Stimulated activated naive CD8-positive, alpha-beta T cell treated with anti-CD3 and anti-CD28 coated beads, Interleukin-15, Interleukin-2, amounts not matched to agents 100 U/mL and 50 U/mL, for 24 hours (primary cell): ENCODE results near the gene ZNF525.
"Not testable (repeated sequence)": the region's sequence is repeated elsewhere in the genome, so short reads cannot be mapped to it uniquely, and the experiment has no call there.

Source experiments
- ATAC-seq: fragments of 150-1000 bp; cut with Tn5 transposase; one replicate; pipeline ENCODE4 v1.10.0; 2021
- DNase-seq: peaks from one replicate; pipeline ENCODE4 v3.0.0; 2021

Gene ZNF525

DNA sequence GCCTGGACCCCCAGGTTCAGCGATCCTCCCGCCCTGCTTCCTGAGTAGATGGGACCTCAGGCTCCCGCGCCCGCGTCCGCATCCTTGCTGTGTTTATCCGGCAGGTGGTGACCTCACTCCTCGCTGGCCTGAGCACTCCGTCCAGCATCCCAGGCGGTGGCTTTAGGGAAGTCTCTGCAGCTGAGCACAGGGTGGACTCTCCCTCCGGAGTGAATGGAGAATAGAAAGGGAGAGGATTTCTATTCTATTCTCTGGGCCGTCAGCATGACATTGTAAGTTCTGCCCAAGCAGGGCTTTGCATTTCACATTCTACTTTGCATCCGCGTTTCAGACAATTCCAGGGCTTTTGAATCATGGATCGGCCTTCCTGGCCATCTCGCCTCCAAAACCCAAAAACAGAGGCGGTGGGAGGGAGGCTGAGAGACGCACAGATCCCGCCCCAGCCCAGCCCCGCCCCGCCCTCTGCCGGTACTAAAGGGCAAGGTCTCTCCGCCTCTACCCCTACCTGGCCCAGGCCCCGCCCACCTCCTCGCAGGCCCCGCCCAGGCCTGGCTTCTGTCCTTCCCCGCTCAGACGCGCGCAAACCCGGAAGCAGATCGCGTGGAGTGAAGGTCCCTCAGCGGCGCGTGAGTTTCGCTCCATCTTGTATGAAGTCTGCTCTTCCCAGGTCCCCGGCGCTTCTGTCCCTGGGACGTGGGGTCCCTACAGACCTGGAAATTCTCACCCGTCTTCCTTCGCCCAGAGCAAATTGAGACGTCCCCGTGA, at the start of gene ZNF525:
Gene ZNF525, plus strand, starts transcription at position 572 of the 765 bp plus-strand sequence. CDS start 6,577 bp downstream, outside the sequence.
- ATAC-seq (peak; percentile 100), DNase-seq (peak; percentile 96)

DNA sequence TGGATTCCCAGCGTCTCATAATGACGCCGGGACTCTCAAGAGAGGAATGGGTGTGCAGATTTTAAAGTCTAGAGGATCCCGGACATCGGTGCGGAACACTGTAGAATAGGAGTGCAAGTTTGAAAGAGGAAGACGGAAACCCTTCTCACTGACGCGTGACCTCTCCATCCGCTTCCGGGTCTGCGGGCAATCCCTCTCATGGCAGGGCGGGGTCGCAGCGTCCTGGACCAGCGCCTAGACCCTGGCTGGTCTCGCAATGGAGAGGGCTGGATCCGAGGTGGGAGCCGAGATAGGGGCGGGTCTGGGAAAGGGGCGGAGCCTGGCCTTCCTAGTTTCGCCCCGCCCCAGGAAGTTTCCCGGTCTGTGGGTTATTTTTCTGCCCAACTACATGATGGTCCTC, 36.5 kb upstream of the ZNF525 start:
- ATAC-seq (no peak), DNase-seq (no peak)

DNA sequence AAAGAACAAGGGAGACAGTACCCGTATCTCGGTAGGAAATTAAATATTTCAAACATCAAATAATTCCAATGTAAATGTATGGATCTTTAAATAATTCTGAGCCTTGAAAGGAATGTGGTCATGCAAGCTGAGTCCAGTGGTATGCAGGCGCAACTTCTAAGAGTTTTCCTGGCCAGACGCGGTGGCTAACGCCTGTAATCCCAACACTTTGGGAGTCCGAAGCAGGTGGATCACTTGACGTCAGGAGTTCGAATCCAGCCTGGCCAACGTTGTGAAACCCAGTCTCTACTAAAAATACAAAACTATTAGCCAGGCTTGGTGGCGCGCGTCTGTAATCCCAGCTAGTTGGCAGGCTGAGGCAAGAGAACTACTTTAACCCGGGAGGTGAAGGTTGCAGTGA, 33.0 kb upstream of the ZNF525 start:
- DNase-seq (no peak), ATAC-seq (no peak)

DNA sequence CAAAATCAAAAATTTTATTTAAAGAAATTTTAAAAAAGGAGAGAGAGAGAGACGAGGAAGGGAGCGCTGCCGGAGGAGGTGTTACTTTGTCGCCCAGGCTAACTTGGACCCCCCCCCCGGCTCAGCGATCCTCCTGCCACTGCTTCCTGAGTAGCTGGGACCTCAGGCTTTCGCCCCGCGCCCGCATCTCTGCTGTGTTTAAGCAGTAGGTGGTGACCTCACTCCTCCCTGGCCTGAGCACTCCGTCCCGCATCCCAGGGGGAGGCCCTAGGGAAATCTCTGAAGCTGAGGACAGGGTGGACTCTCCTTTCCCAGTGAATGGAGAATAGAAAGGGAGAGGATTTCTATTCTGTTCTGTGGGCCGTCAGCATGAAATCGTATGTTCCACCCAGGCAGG, 32.4 kb upstream of the ZNF525 start:
- DNase-seq, result peak; percentile 34

DNA sequence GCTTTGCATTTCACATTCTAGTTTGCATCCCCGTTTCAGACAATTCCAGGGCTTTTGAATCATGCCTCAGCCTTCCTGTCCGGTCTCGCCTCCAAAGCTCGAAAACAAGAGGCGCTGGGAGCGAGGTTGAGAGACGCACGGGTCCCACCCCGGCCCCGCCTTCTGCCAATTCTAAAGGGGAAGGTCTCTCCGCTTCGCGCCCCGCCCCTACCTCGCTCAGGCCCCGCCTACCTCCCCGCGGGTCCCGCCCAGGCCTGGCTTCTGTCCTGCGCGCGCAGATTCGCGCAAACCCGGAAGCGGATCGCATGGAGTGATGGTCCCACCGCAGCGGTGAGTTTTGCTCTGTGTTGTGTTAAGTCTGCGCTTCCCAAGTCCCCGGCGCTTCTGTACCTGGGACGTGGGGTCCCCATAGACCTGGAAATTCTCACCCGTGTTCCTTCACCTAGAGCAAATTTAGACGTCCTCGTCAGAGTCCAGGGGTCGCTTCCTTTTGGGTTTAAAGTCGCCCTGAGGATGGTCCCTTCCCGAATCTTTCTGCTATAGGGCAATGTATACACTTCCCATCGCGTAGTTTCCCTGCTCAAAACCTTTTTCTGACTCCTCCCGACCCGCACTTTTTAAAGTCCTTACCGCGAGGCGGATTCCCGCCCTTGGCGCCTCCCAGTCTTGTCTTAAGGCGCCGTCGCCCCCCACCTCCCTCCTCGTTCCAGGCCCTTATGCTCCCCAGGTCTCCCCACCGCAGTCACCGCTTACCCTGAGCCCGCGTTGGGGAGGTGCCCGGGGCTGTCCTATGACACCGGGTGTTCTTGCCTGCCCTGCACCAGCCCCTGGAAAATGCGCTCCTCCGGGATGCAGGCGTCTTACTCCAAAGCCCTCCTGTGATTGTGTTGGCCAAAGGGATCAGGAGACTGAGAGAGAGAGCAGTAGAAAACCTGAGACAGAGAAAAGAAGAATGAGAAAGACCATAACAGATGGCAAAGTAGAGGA, 31.7 kb upstream of the ZNF525 start, which contains the start of gene ZNF845:
Gene ZNF845, plus strand, starts transcription at position 287 of the 987 bp plus-strand sequence. CDS start 7,559 bp downstream, outside the sequence.
- peak; percentile 98 for ATAC-seq
- DNase-seq, result peak; percentile 97

More for the DNA sequence above, 32.4 kb upstream of the ZNF525 start:
- ATAC-seq, result no peak

DNA sequence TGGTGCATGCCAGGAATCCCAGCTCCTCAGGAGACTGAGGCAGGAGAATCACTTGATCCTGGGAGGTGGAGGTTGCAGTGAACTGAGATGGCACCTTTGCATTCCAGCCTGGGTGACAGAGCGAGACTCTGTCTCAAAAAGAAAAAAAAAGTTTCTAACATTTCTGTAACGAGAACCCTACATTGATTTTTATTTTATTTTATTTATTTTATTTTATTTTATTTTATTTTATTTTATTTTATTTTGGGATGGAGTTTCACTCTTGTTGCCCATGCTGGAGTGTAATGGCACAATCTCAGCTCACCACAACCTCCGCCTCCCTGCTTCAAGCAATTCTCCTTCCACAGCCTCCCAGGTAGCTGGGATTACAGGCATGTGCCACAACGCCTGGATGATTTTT, 21.1 kb upstream of the ZNF525 start:
- ATAC-seq, DNase-seq: not testable (repeated sequence)

DNA sequence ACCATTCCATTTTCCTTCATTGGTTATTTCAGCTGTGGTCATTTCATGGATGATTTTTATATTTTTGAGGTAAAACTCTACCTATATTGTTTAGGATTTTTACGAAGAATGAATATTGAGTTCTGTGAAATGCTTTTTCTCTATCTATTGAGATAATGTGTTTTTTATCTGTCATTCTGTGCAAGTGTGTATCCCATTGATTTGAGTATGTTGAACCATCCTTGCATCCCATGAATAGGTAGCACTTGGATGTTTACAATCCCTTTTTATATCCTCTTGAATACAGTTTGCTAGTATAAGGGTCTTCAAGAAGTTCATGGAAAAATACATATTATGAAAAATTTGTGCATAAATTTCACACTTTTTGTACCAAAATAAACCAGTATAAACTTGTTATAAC, 9.8 kb upstream of the ZNF525 start:
- DNase-seq (no peak), ATAC-seq (no peak)

DNA sequence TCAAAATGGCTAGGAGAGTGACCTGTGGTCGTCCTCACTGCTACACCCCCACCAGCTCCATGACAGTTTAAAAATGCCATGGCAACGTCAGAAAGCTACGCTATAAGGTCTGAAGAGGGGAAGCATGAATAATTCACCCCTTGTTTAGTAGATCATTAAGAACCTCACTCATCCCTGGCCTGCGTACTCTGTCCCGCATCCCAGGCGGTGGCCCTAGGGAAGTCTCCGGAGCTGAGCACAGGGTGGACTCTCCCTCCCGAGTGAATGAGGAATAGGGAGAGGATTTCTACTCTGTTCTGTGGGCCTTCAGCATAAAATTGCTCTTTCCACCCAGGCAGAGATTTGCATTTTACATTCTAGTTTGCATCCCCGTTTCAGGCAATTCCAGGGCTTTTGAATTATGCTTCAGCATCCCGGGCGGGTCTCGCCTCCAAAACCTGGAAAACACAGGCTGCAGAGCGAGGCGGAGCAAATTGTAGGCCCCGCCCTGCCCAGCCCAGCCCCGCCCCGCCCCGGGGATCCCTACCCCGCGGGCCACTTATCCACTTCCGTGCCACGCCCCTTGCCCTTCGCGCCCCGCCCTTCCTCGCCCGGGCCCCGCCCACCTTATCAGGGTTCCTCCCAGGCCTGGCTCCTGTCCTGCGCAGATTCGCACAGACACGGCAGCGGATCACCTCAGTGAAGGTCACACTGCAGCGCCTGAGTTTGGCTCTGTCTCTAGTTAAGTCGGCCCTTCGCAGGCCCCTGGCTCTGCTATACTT, 7.5 kb upstream of the ZNF525 start:
- no peak for ATAC-seq
- DNase-seq, result no peak

DNA sequence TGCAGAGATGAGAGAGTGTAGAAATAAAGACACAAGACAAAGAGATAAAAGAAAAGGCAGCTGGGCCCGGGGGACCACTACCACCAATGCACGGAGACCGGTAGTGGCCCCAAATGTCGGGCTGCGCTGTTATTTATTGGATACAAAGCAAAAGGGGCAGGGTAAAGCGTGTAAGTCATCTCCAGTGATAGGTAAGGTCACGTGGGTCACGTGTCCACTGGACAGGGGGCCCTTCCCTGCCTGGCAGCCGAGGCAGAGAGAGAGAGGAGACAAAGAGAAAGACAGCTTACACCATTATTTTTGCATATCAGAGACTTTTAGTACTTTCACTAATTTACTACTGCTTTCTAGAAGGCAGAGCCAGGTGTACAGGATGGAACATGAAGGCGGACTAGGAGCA, 5.4 kb upstream of the ZNF525 start:
- DNase-seq, ATAC-seq: not testable (repeated sequence)

DNA sequence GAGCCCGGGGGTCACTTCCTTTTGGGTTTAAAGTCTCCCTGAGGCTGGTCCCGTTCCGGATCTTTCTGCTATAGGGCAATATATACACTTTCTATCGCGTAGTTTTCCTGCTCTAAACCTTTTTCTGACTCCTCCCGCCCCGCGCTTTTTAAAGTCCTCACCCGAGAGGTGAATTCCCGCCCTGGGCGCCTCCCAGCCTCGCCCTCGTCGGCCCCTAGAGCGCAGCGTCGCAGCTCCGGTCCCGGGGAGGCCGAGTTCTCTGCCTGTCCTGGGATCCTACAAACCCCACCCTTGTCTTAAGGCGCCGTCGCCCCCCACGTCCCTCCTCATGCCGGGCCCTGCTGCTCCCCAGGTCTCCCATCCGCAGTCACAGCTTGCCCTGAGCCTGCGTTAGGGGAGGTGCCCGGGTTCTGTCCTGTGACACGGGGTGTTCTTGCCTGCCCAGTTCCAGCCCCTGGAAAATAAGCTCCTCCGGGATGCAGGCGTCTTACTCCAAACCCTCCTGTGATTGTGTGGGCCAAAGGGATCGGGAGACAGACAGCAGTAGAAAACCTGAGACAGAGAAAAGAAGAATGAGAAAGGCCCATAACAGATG, 491 bp downstream of the ZNF525 start:
- peak; percentile 45 for ATAC-seq
- peak; percentile 53 for DNase-seq

DNA sequence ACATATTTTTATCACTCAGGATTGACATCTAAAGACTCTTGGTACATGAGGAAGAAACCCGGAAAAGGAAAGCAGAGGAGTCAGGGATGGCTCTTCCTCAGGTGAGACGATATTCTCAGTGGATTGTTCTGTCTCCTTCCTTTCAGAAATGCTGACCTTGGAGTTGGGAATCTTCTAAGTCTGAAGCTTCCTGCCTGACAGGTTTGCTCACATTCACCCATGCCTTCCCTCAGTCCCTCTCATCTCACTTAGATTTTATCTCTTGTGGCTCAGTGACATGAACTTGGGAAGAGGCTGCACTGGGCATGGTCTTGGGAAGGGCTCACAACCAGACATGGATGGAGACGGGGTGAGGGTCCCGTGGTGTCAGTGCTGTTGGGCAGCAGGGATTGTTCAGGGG, 6.7 kb downstream of the ZNF525 start:
- no peak for DNase-seq
- ATAC-seq, result no peak

DNA sequence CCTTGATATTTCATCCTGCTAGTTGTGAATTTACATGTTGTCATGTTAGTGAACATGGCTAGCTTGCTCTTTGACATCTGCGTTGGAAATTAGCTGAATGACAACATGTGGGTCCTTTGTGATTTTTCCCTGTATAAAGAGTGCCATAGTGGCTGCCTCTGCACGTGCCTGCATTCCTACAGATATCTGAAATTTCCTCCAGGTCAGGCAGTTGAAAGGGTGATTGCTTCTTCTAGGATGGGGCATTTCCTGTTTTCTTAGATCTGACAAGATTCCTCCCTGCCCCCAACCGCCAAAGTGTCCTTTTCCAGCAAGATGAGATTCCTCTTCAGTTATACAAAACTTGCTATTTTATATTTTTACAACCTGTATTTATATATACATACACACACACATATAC, 8.8 kb downstream of the ZNF525 start:
- ATAC-seq, result no peak
- DNase-seq, result no peak

DNA sequence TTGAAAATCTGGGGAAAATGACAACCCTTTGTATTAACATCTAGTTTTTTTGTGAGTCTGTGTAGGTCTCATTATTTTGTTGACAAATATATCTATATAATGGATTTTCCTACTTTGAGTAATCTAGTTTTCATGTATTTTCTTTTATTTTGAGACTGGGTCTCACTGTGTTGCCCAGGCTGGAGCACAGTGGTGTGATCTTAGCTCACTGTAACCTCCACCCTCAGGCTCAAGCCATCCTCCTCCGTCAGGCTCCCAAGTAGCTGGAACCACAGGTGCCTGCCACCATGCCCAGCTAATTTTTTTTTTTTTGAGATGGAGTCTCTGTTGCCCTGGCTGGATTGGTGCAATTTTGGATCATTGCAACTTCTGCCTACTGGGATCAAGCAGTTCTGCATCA, 9.2 kb downstream of the ZNF525 start:
- no peak for ATAC-seq

DNA sequence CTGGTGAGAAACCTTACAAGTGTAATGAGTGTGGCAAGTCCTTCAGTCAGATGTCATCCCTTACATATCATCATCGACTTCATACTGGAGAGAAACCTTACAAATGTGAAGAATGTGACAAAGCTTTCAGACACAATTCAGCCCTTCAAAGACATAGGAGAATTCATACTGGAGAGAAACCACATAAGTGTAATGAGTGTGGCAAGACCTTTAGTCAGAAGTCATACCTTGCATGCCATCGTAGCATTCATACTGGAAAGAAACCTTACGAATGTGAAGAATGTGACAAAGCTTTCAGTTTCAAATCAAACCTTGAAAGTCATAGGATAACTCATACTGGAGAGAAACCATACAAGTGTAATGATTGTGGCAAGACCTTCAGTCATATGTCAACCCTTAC, 15.9 kb downstream of the ZNF525 start:
- ATAC-seq, result no peak
- no peak for DNase-seq

More for the DNA sequence above, 9.2 kb downstream of the ZNF525 start:
- no peak for DNase-seq

DNA sequence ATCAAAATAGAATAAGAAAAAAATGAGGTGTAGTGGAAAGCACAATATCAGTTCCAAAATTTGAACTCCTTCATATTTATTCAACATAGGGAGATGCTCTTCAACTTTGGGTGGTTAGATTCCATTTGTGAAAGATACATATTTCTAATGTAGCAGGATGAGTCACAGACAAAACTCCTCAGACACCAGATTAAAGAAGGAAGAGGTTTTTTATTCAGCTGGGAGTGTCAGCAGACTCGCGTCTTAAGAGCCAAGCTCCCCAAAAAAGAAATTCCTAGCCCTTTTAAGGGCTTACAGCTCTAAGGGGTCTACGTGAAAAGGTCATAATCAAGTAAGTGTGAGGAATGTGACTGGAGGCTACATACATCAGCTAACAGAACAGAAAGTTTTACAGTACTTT, 22.7 kb downstream of the ZNF525 start:
- DNase-seq (no peak), ATAC-seq (no peak)

DNA sequence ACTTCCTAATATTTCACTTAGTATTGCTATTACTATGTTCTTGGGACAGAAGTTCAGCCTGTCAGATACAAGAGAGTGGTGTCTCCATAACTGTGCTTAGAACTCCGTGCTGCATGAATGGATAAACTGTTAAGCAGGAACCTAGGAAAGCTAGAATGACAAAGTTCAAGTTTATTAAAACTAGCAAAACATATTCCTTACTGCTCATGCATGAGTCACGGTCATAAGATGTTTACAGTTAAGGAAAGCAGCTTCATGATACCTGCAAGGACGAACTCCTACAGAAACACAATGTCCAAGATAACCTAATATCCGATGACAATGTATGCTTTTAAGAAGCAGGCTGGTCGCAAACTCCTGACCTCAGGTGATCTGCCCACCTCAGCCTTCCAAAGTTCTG, 23.4 kb downstream of the ZNF525 start:
- DNase-seq, result no peak
- no peak for ATAC-seq

DNA sequence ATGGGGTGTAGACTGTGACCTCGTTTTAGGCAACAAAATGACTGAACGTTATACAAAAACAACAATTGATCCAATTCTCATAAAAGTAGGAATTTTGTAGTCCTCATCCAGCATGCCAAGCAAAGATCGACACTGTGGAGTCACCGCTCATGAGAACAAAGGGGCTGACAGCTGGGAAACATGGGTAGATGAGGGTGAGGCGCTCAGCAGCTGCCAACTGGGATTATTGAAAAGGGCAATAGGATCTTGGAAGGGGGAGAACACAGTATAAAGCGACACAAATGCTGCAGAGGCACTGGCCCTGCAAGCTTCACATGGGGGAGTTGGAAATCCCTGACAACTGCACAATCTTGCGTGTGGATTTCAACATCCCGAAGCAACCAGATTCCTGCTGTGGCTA, 24.1 kb downstream of the ZNF525 start:
- no peak for ATAC-seq
- DNase-seq, result no peak

DNA sequence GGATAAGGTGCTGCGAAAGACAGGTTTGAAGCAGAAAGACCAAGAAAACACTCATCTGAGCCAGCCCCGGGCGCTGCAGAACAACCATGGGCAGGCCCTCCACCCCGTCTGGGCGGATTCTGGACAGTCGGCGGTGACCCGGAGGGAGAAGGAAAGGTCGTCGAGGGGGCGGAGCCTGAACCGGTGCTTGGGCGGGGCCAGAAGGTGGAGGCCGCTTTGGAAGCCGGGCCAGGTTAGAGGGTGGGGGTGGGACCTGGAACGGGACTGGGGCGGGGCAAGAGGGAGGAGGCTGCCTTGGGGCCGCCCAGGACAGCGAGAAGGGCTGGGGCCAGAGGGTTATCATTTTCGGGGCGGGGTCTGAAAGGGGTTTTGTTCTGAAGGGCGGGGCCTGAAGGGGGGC, 24.5 kb downstream of the ZNF525 start:
- ATAC-seq (no peak), DNase-seq (no peak)

DNA sequence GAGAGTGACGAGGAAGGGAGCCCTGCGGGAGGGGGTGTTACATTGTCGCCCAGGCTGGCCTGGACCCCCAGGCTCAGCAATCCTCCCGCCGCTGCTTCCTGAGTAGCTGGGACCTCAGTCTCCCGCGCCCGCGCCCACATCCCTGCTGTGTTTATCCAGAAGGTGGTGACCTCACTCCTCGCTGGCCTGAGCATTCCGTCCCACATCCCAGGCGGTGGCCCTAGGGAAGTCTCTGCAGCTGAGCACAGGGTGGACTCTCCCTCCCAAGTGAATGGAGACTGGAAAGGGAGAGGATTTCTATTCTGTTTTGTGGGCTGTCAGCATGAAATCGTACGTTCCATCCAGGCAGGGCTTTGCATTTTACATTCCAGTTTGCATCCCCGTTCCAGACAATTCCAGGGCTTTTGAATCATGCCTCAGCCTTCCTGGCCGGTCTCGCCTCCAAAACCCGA, 29.0 kb downstream of the ZNF525 start:
- ATAC-seq (no peak), DNase-seq (no peak)

DNA sequence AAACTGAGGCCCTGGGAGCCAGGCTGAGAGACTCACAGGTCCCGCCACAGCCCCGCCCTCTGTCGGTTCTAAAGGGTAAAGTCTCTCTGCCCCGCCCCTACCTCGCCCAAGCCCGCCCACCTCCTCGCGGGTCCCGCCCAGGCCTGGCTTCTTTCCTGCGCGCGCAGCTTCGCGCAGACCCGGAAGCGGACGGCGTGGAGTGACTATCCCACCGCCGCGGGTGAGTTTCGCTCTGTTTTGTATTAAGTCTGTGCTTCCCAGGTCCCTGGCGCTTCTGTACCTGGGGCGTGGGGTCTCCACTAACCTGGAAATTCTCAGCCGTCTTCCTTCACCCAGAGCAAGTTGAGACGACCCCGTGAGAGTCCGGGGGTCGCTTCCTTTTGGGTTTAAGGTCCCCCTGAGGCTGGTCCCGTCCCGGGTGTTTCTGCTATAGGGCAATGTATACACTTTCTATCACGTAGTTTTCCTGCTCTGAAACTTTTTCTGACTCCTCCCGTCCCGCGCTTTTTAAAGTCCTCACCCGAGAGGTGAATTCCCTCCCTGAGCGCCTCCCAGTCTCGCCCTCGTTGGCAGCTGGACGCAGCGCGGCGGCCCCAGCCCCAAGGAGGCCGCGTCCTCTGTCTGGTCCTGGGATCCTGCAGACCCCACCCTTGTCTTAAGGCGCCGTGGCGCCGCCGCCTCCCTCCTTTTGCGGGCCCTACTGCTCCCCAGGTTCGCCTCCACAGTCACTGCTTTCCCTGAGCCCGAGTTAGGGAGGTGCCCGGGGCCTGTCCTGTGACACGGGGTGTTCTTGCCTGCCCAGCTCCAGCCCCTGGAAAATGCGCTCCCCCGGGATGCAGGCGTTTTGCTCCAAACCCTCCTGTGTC, 29.7 kb downstream of the ZNF525 start, which contains the start of gene ZNF765:
Gene ZNF765, plus strand, starts transcription at position 176 of the 866 bp plus-strand sequence. CDS start 2,867 bp downstream, outside the sequence.
- DNase-seq (peak; percentile 97), ATAC-seq (peak; percentile 97)
